ENCODE results near the gene SHROOM1. TPM values are rescaled to one million over a fixed set of nuclear protein-coding genes. Genes with fewer than 3 reads are reported as not detected.
A peak's percentile ranks its signal among the peaks of the same experiment; 100 is the strongest.

Gene SHROOM1
- total RNA-seq, 1 donor from 2014 or later, result 0.79 TPM

DNA sequence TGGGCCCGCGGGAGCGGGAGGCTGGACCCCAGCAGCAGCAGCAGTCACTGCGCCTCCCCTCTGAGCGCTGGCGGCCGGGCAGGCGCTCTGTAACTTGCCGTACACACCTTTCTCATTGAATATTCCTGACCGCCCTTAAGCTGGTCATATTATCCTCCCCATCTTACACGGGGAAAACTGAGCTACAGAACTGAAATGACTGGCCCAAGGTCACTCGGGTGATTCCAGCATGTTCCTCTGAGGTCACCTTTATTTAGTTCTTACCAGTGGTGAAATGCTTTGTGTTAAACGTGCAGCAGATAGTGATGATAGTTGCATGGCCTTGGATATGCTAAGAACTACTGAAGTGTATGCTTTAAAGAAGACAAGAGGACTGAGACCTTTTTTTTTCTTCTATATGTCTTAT lies 36.6 kb upstream of the SHROOM1 start:
- Histone ChIP-seq H3K36me3 (ENCODE audit: control insufficient read depth, insufficient read depth, low read length) (peaks cover 5% of the 10 kb centered on the region), H3K4me3 (ENCODE audit: low read depth, low read length) (peak overlapping the region; percentile 75), H3K27me3 (ENCODE audit: control insufficient read depth, insufficient read depth, low read length) (no peaks in the 10 kb centered on the region)
- TF ChIP-seq, protein P1, sequence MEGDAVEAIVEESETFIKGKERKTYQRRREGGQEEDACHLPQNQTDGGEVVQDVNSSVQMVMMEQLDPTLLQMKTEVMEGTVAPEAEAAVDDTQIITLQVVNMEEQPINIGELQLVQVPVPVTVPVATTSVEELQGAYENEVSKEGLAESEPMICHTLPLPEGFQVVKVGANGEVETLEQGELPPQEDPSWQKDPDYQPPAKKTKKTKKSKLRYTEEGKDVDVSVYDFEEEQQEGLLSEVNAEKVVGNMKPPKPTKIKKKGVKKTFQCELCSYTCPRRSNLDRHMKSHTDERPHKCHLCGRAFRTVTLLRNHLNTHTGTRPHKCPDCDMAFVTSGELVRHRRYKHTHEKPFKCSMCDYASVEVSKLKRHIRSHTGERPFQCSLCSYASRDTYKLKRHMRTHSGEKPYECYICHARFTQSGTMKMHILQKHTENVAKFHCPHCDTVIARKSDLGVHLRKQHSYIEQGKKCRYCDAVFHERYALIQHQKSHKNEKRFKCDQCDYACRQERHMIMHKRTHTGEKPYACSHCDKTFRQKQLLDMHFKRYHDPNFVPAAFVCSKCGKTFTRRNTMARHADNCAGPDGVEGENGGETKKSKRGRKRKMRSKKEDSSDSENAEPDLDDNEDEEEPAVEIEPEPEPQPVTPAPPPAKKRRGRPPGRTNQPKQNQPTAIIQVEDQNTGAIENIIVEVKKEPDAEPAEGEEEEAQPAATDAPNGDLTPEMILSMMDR (IDR thresholded peaks at IDR 0.05; ENCODE audit: insufficient read depth, low read length, severe bottlenecking), result no peak
- FAIRE-seq (no peak), DNase-seq (ENCODE audit: low read depth) (no peak)

DNA sequence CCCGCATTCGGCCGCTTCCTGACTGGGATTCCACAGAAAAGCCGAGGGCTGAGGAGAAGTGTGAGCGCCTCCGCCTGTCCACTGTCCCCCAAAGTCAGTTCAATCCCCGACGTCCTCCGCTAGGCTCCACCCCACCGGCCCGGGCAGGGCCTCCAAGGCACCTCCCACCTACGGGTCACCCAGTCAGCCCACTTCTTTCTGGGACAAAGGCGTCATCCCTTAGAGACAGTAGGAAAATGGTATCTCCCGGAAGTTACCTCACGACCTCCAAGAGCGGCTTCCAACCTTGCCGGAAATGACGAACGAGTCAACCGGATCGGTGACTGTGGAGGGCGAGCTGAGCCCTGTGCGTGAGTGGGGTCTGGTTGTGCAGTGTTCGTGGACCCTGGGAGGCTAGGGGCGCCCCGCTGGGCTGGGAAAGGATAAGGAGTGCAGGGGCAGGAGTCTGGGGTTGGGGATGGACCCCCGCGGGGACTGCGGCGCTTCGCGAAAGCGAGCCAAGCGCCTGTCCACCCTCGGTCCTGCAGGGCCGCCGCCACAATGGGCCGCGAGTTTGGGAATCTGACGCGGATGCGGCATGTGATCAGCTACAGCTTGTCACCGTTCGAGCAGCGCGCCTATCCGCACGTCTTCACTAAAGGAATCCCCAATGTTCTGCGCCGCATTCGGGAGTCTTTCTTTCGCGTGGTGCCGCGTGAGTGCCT lies 36.0 kb upstream of the SHROOM1 start, which contains the start of the genes GDF9 and UQCRQ:
Gene GDF9 (minus strand): TSS at position 128 of the 704 bp plus-strand sequence. CDS start 1,936 bp downstream, outside the sequence.
Gene UQCRQ (plus strand): TSS at position 301 of the 704 bp plus-strand sequence. CDS start 240 bp downstream, at position 541.
- Histone ChIP-seq H3K4me3 (ENCODE audit: low read depth, low read length) (peak within 1 kb of the TSS; percentile 75), H3K27me3 (ENCODE audit: control insufficient read depth, insufficient read depth, low read length) (no peaks in the 10 kb centered on the region), H3K36me3 (ENCODE audit: control insufficient read depth, insufficient read depth, low read length) (peaks cover 5% of the 10 kb centered on the region)
- TF ChIP-seq, protein P1 (IDR thresholded peaks at IDR 0.05; ENCODE audit: insufficient read depth, low read length, severe bottlenecking), result peak; percentile 30
- DNase-seq (ENCODE audit: low read depth) (peak; percentile 100), FAIRE-seq (no peak)

DNA sequence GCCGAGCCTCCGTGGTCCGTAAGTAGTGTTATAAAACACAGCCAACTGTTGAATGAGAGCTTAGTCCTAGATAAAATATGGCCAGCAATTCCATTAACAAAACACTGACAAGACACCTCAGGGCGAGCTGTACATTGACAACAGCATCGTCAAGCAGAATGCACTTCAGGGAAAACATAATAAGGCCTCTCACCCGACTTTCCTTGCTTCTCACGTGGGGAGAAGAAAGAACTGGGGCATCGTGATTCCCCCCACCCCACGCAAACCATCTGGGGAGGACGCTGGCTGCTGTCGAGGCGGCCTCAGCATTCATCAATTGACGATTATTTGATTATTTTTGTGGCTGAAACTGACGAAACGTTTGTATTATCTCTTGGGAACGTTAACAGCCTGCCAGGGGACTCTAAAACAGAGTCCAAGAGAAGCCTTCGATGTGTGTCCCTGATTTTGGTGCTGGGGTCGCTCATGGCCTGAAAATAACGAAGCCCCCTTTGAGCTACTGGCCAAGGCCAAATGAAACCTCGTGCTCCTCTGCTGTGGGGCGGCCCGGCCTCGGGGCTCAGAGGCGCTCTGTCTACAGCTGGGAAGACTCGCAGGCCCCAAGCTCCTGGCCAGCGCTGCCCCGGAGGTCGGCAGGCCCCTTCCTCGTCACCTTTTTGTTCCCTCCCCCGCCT lies 35.4 kb upstream of the SHROOM1 start:
- H3K36me3 ChIP-seq (ENCODE audit: control insufficient read depth, insufficient read depth, low read length), result peaks cover 5% of the 10 kb centered on the region
- no peak for FAIRE-seq
- TF ChIP-seq, protein P1 (IDR thresholded peaks at IDR 0.05; ENCODE audit: insufficient read depth, low read length, severe bottlenecking), result no peak
- H3K4me3 ChIP-seq (ENCODE audit: low read depth, low read length), result peak overlapping the region; percentile 75
- no peaks in the 10 kb centered on the region for H3K27me3 ChIP-seq (ENCODE audit: control insufficient read depth, insufficient read depth, low read length)
- no peak for DNase-seq (ENCODE audit: low read depth)

DNA sequence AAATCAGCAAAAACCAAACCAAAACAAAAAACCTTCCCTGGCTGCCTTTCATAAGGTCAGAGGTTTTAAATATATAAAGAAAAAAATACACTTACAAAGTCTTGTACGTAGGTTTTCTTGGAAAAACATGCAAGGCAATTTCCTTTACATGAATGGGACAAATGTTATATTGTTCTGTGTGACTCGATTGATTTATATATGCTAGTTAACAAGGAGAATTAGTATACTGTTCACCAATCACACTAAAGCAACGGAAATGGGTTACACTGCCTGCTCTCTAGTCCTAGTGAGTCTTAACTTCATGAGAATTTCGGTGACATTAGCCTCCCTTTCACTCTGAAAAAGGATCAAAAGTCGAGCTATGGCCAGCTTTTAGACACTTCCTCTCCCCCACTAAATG lies 30.3 kb upstream of the SHROOM1 start:
- no peak for FAIRE-seq
- Histone ChIP-seq H3K4me3 (ENCODE audit: low read depth, low read length) (no peak overlapping the region), H3K27me3 (ENCODE audit: control insufficient read depth, insufficient read depth, low read length) (no peaks in the 10 kb centered on the region), H3K36me3 (ENCODE audit: control insufficient read depth, insufficient read depth, low read length) (no peaks in the 10 kb centered on the region)
- TF ChIP-seq, protein P1 (IDR thresholded peaks at IDR 0.05; ENCODE audit: insufficient read depth, low read length, severe bottlenecking), result no peak
- DNase-seq (ENCODE audit: low read depth), result no peak

DNA sequence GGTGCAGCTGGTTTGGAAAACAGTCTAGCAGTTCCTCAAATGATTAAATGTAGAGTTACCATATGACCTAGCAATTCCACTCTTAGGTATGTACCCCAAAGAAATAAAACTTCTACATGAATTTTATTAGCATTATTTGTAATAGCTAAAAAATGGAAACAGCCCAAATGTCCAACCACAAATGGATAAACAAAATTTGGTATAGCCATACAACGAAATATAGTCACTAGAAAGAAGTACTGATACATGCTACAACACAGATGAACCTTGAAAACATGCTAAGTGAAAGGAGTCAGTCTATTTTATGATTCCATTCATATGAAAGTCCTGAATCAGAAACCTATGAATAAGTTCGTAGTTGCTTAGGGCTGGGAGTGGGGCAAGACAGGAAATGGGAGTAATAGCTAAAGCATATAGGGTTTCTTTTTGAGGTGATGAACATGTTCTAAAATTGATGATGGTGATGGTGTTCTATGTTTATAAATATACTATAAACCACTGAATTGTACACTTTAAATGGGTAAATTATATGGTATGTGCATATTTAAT lies 29.5 kb upstream of the SHROOM1 start:
- TF ChIP-seq, protein P1 (IDR thresholded peaks at IDR 0.05; ENCODE audit: insufficient read depth, low read length, severe bottlenecking), result no peak
- Histone ChIP-seq H3K27me3 (ENCODE audit: control insufficient read depth, insufficient read depth, low read length) (no peaks in the 10 kb centered on the region), H3K4me3 (ENCODE audit: low read depth, low read length) (no peak overlapping the region), H3K36me3 (ENCODE audit: control insufficient read depth, insufficient read depth, low read length) (no peaks in the 10 kb centered on the region)
- FAIRE-seq, result no peak
- DNase-seq (ENCODE audit: low read depth), result peak; percentile 43
